Stimulated activated effector memory CD8-positive, alpha-beta T cell treated with anti-CD3 and anti-CD28 coated beads, Interleukin-12 subunit alpha, Interleukin-12 subunit beta, amount 100 ng/mL, for 72 hours (primary cell): ENCODE data around the gene PERCC1.

Experiments
- ATAC-seq: fragments of 150-1000 bp; cut with Tn5 transposase; 2 replicates; pipeline ENCODE4 v1.10.0; 2021
- DNase-seq, 2 donors: peaks; one replicate each; pipeline ENCODE4 v3.0.0; 2021 to 2022; ENCODE audit warnings: low spot score in 2 of 2
- H3K27ac Mint-ChIP-seq: one replicate; pipeline ENCODE4 v1.8.0; 2022; ENCODE audit warnings: mild to moderate bottlenecking, mixed read lengths
- H3K36me3 Mint-ChIP-seq: one replicate; pipeline ENCODE4 v1.8.0; 2022; ENCODE audit warnings: mild to moderate bottlenecking, mixed read lengths
- H3K4me1 Mint-ChIP-seq: one replicate; pipeline ENCODE4 v1.8.0; 2022; ENCODE audit warnings: mixed read lengths
- H3K4me3 Mint-ChIP-seq: one replicate; pipeline ENCODE4 v1.8.0; 2022; ENCODE audit warnings: mild to moderate bottlenecking, mixed read lengths
- H3K9me3 Mint-ChIP-seq: one replicate; pipeline ENCODE4 v1.8.0; 2022; ENCODE audit warnings: mixed read lengths

PERCC1 gene

GRCh38 chr16:1430759-1431496 is at the start of gene PERCC1:
Gene PERCC1 (plus strand): TSS chr16:1431078. CDS start chr16:1432594, 1,516 bp downstream.
- peak within 1 kb of the TSS; percentile 33 for H3K4me3 Mint-ChIP-seq
- peak within 1 kb of the TSS; percentile 83 for H3K27ac Mint-ChIP-seq
- H3K4me1 Mint-ChIP-seq: no peaks in the 10 kb centered on the region
- DNase-seq: no peak
- ATAC-seq: no peak
- H3K36me3 Mint-ChIP-seq: no peaks in the 10 kb centered on the region
- no peaks in the 10 kb centered on the region for H3K9me3 Mint-ChIP-seq

- Mint-ChIP-seq H3K4me1 (peaks cover 22% of the 10 kb centered on the region), H3K36me3 (peaks cover 63% of the 10 kb centered on the region), H3K4me3 (no peak overlapping the region), H3K9me3 (no peaks in the 10 kb centered on the region), H3K27ac (no peak overlapping the region)
- ATAC-seq (no peak), DNase-seq (no peak)
These were observed 49.1 kb upstream of the PERCC1 start for GRCh38 chr16:1381612-1382406.

DNA sequence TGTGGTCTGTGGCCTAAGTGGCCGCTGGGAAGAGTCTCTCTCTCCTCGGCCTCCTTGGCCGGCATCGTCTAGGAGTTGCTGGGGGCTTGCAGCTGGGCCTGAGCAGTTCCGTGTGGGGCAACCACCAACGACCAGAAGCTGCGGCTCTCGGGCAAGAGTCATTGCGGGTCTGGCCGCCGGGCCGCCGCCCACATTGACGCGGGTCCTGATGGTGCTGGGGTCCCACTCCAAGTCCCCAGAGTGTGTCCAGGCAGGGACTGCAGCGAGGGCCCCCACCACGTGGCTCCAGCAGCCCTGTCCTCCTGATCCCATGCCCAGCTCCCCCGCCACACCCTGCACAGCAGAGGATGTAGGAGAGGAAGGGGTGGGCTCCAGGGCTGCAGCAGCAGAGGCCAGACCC is 47.3 kb upstream of the PERCC1 start:
- Mint-ChIP-seq H3K4me1 (peaks cover 11% of the 10 kb centered on the region), H3K4me3 (no peak overlapping the region), H3K36me3 (peaks cover 50% of the 10 kb centered on the region), H3K9me3 (no peaks in the 10 kb centered on the region), H3K27ac (no peak overlapping the region)
- no peak for DNase-seq
- no peak for ATAC-seq

DNA sequence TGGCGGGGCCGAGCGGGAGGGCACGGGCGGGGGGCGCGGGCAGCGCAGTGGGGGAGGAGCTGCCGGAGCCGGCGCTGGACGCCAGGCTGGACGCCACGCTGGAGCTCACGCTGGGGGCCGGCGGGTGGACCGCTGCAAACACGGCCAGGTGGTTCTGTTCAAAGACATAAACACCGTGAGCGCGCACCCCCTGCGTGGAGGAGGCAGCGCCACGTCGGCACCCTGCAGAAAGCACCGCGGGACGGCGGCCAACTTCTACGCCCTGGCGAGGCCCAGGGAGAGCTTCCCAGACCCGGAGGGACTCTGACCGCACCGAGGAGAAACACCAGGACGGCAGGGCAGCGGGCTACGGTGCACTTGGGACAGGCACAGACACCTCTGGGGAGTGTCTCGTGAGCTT is 45.6 kb upstream of the PERCC1 start:
- Mint-ChIP-seq H3K9me3 (no peaks in the 10 kb centered on the region), H3K27ac (no peak overlapping the region), H3K4me3 (no peak overlapping the region), H3K36me3 (peaks cover 47% of the 10 kb centered on the region), H3K4me1 (peaks cover under 1% of the 10 kb centered on the region)
- ATAC-seq: no peak
- no peak for DNase-seq

DNA sequence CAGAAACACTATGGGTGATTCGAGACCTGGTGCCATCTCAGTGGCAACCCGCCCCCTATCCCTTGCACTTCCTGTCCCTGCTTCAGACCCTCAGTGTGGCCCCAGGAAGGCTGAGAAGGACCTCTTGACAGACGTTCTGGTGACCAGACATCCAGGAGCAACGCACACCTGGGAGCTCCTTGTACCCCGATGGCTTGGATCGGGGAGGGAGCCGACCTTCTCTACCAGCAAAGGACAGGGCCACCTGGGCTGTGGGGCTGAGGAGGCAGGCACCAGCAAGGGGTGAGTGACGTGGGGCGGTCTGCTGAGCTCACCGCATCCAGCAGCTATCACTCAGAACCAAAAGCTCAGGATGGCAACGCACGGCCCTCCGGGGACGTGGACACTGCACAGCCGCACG is 43.5 kb upstream of the PERCC1 start:
- Mint-ChIP-seq H3K36me3 (peaks cover 47% of the 10 kb centered on the region), H3K4me3 (no peak overlapping the region), H3K4me1 (no peaks in the 10 kb centered on the region), H3K9me3 (no peaks in the 10 kb centered on the region), H3K27ac (no peak overlapping the region)
- ATAC-seq (no peak), DNase-seq (no peak)

DNA sequence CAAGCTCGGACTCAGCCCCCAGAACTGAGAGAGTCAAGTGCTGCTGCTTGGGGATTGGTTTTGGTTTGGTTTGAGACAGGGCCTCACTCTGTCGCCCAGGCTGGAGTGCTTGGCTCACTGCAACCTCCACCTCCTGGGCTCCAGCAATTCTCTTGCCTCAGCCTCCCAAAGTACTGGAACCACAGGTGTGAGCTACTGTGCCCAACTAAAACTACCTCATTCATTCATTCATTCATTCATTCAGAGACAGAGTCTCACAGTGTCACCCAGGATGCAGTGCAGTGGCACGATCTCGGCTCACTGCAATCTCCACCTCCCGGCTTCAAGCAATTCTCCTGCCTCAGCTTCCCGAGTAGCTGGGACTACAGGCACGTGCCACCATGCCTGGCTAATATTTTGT is 41.1 kb upstream of the PERCC1 start:
- ATAC-seq: no peak
- Mint-ChIP-seq H3K9me3 (no peaks in the 10 kb centered on the region), H3K27ac (no peak overlapping the region), H3K4me1 (no peaks in the 10 kb centered on the region), H3K4me3 (no peak overlapping the region), H3K36me3 (peaks cover 45% of the 10 kb centered on the region)
- DNase-seq: no peak

DNA sequence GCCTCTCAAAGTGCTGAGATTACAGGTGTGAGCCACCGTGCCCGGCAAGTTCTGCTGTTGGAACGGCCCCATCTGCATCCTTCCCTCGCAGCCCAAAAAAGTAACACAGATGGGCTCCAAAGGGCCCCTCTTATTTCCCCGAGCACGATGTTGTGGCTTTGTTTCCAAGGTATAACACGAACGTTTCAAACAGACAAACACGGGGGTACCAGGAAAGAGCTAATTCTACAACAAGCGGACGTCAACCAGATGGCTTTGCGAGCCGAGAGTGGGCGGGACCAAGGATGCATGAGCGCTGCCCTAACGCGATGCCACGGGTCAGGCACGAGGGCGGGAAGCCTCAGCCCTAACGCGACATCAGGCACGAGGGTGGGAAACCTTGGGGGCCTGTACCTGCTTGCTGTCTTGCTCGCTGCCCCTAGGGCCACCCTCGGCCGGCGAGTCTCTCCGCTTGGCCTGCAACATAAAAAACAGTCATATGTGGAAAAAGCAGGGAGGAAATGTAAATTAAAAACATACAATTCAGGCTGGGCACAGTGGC is 40.6 kb upstream of the PERCC1 start:
- DNase-seq (no peak), ATAC-seq (no peak)
- no peaks in the 10 kb centered on the region for H3K4me1 Mint-ChIP-seq
- H3K27ac Mint-ChIP-seq: no peak overlapping the region
- no peaks in the 10 kb centered on the region for H3K9me3 Mint-ChIP-seq
- peaks cover 47% of the 10 kb centered on the region for H3K36me3 Mint-ChIP-seq
- no peak overlapping the region for H3K4me3 Mint-ChIP-seq

GRCh38 chr16:1392826-1393225 is 38.1 kb upstream of the PERCC1 start:
- Mint-ChIP-seq H3K4me3 (no peak overlapping the region), H3K27ac (no peak overlapping the region), H3K4me1 (no peaks in the 10 kb centered on the region), H3K9me3 (no peaks in the 10 kb centered on the region), H3K36me3 (peaks cover 48% of the 10 kb centered on the region)
- ATAC-seq (no peak), DNase-seq (no peak)

- peaks cover 48% of the 10 kb centered on the region for H3K36me3 Mint-ChIP-seq
- no peak overlapping the region for H3K27ac Mint-ChIP-seq
- no peak for ATAC-seq
- DNase-seq: no peak
- H3K4me3 Mint-ChIP-seq: no peak overlapping the region
- H3K9me3 Mint-ChIP-seq: no peaks in the 10 kb centered on the region
- no peaks in the 10 kb centered on the region for H3K4me1 Mint-ChIP-seq
These were observed 37.2 kb upstream of the PERCC1 start for GRCh38 chr16:1393613-1394176.

GRCh38 chr16:1394367-1394951 is 36.4 kb upstream of the PERCC1 start:
- Mint-ChIP-seq H3K4me3 (no peak overlapping the region), H3K9me3 (no peaks in the 10 kb centered on the region), H3K36me3 (peaks cover 51% of the 10 kb centered on the region), H3K4me1 (no peaks in the 10 kb centered on the region), H3K27ac (no peak overlapping the region)
- no peak for DNase-seq
- ATAC-seq: no peak

DNA sequence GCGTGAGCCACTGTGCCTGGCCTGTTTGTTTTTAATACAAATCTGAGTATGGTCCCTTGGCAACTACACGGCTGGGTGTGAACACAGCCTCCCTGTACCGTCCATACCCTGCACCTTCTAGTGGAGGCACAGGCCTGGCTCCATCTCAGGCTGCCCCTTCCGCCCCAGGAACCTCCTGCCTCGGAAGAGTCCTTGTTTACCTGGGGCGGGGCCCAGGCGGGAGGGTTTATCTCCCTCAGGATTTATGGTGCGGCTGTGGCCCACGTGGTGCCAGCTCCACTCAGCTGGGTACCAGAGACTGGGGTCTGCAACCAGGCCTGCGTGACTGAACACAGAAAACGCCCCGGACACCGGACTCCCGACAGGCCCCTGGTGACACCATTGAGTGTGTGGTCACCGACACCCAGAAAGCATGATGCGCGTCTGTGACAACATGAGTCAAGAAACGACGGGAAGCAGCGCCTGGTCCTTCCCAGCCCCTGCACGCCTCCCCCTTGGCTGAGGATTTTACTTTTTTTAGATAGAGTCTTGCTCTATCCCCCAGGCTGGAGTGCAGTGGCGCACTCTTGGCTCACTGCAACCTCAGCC is 35.3 kb upstream of the PERCC1 start:
- ATAC-seq (no peak), DNase-seq (no peak)
- H3K4me3 Mint-ChIP-seq: no peak overlapping the region
- peaks cover 51% of the 10 kb centered on the region for H3K36me3 Mint-ChIP-seq
- H3K9me3 Mint-ChIP-seq: no peaks in the 10 kb centered on the region
- H3K27ac Mint-ChIP-seq: no peak overlapping the region
- H3K4me1 Mint-ChIP-seq: no peaks in the 10 kb centered on the region

GRCh38 chr16:1397779-1398178 is 33.1 kb upstream of the PERCC1 start:
- ATAC-seq (no peak), DNase-seq (no peak)
- H3K36me3 Mint-ChIP-seq: peaks cover 48% of the 10 kb centered on the region
- no peaks in the 10 kb centered on the region for H3K9me3 Mint-ChIP-seq
- peaks cover 10% of the 10 kb centered on the region for H3K4me1 Mint-ChIP-seq
- H3K27ac Mint-ChIP-seq: no peak overlapping the region
- H3K4me3 Mint-ChIP-seq: no peak overlapping the region

GRCh38 chr16:1398351-1398750 is 32.5 kb upstream of the PERCC1 start:
- H3K4me3 Mint-ChIP-seq: no peak overlapping the region
- peaks cover 12% of the 10 kb centered on the region for H3K4me1 Mint-ChIP-seq
- H3K36me3 Mint-ChIP-seq: peaks cover 48% of the 10 kb centered on the region
- no peak for ATAC-seq
- no peak for DNase-seq
- no peaks in the 10 kb centered on the region for H3K9me3 Mint-ChIP-seq
- no peak overlapping the region for H3K27ac Mint-ChIP-seq

DNA sequence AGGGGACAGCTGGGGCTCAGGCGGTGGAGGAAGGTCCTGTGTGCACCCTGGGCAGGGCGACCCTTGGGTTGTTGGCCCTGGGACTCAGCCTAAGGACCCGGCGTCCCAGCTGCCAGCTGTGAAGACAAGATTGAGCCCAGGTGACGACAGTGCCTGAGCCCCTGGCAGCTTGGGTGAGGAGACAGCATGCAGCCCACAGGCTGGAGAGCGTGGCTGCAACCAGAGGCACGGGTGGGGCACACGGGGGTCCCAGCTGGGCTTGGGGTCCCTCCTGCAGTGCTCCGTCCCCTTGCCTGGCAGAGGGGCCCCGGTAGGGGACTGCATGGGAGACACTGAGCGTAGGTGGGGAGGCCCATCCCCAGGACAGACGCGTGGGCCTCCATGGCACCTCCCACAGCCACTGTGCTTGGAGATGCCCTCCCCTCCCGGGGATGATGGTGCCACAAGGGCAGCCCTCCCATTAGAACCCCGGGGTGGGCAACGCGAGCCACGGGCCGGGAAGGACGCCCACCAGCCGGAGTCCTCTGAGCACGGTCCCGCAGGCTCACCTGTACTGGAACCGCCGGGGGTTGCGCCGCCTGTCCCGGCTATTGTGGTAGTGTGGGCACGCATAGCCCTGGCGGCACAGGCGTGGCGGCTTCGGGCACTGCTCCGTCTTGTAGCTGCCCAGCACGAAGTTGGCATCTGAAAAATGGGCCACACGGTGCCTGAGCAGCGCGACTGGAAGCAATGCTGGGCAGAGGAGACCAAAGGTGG is 31.9 kb upstream of the PERCC1 start:
- Mint-ChIP-seq H3K36me3 (peaks cover 54% of the 10 kb centered on the region), H3K4me3 (no peak overlapping the region), H3K9me3 (no peaks in the 10 kb centered on the region), H3K4me1 (peaks cover 16% of the 10 kb centered on the region), H3K27ac (no peak overlapping the region)
- ATAC-seq: no peak
- no peak for DNase-seq
